ENCODE data around the gene PPP3CA.

PPP3CA gene

GRCh38 chr4:101347267-101347556, at the start of gene PPP3CA:
Gene PPP3CA, minus strand, starts transcription at chr4:101347526.
- DNase-seq, result no peak

DNA sequence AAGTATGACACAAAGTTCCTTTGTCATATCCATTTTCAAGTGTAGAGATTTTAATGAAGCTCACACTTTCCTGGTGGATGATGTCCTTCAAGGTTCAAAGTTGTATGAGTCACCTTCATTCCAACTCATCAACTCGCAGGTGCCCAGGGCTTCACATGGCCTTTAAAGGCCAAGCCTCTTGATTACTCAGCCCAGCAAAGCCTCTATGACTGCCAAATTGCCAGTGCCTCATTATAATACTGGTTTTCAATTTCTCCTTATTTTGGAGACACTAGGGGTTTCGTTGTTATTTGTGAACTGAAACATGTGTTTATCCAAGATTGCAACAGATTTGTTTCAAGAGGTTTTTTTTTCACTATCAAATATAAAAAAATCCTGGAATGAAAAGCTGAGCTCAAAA, 45.9 kb upstream of the PPP3CA start:
- no peak for DNase-seq

DNA sequence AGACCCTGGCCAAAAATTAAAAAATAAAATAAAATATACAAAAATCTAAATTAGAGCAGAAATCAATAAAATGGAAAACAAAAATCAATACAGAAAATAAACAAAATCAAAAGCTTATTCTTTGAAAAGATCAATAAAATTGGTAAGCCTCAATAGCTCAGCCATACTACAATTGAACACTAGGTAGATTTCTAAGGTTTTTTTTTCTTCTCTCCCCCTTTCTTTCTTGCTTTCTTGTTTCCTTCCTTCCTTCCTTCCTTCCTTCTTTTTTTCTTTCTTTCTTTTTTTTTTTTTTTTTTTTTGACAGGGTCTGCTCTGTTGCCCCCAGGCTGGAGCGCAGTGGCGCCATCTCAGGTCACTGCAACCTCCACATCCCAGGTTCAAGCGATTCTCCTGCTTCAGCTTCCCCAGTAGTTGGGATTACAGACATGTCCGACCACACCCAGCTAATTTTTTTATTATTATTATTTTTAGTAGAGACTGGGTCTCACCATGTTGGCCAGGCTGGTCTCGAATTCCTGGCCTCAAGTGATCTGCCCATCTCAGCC, 23.4 kb upstream of the PPP3CA start:
- no peak for DNase-seq

- DNase-seq, result no peak
These were observed 19.9 kb upstream of the PPP3CA start for GRCh38 chr4:101367201-101367600.

DNA sequence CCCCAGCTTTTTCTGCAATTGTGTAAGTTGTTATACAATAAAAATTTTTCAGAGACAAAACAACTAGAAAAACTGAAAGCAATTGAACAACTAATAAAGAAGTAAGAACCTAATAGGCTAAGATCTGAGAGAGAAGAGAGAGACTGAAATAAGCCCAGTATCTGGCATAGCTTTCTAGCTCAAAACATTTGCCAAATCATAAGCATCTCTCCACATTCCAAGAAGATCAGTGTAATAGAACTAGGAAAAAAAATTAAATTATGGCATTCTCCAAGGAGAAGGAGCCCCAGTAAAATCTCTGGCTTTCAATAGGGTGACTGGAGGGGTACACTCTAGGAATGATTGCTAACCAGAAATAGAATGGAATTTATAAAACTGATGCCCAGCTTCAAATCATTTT, 19.0 kb upstream of the PPP3CA start:
- no peak for DNase-seq

- DNase-seq, result no peak
These were observed 10.4 kb upstream of the PPP3CA start for GRCh38 chr4:101357751-101358150.

GRCh38 chr4:101356928-101357327, 9.6 kb upstream of the PPP3CA start:
- DNase-seq, result no peak

- DNase-seq, result no peak
These were observed 8.7 kb upstream of the PPP3CA start for GRCh38 chr4:101355767-101356702.

- DNase-seq, result no peak
These were observed 7.9 kb upstream of the PPP3CA start for GRCh38 chr4:101355246-101355645.

GRCh38 chr4:101349801-101350064, 2.4 kb upstream of the PPP3CA start:
- no peak for DNase-seq

DNA sequence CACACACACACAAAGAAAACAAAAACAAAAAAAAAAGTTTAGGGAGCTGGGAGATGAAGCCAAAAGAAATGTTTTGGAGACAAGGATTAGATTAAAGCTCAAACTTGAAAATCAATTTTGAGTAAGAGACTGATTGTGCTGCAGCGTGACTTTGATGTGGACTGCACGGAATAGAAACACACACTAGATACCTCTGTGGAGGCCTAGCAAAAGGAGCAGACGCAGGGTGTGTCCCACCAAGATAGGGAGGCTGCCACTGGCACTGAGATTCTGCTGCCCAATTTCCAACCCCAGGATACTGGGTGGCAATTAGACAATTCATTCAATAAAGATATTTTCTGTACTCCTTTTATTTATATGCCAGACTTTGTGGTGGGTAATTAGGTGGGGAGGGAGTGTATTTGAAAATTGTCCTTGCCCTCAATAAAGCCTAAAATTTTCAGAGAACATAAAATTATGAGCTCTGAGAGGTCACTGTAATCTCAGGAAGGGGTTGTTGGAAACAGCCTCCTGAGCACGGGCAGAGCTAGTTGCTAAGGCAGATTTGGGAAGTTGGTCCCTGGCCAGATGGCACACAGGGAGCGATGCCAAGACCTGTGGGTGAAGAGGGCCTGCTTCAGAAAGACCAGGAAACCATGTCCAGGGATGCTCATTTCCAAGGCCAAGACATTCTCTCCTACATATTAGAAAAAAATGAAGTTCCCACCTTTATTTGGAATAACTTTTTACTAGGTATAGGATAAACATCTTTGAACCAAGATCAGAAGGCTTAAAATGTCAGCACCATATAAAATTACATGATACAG, 1.9 kb upstream of the PPP3CA start:
- DNase-seq, result peak; percentile 46

- DNase-seq, result no peak
These were observed 1.1 kb upstream of the PPP3CA start for GRCh38 chr4:101348367-101348827.

GRCh38 chr4:101347557-101348366, 436 bp upstream of the PPP3CA start:
- DNase-seq, result peak; percentile 72

DNA sequence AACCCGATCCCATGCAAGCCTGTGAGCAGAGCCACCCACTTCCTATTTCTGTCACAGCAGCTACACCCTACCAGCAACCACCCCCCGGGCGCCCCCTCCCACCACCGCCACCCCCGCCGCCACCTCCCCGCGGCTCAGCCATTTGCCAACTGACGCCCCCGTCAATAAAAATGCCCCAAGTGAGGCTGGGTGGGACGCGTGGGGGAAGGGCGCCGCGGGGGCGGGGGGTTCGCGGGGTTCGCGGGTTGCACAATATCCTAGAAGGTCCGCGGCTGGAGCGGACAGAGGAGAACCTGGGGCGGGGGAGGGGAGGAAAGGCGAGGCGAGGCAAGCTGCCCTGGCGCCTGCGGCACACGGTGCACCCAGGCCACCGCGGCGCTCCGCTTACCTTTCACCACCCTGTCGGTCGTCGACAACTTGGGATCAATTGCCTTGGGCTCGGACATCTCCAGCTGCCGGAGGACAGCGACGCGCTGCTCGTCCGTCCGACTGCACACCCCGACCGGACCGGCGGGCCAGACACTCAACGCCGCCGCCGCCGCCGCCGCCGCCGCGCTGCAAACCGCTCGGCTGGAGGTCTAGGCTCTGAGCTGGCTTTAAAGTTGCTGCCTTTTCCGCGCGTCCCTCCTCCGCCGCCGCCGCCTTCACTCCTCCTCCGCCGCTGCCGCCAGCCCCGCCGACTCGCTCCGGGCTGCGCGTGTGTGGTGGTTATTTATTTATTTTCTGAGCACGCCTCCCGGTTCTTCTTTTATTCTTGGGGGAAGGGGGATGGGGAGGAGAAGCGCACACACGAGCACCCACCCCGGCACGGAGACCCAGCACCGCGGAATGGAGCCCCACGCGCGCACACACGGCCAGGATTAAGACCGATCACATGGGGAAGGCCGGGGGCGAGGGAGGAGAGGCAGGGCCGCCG, 717 bp downstream of the PPP3CA start:
- DNase-seq, result peak; percentile 19

DNA sequence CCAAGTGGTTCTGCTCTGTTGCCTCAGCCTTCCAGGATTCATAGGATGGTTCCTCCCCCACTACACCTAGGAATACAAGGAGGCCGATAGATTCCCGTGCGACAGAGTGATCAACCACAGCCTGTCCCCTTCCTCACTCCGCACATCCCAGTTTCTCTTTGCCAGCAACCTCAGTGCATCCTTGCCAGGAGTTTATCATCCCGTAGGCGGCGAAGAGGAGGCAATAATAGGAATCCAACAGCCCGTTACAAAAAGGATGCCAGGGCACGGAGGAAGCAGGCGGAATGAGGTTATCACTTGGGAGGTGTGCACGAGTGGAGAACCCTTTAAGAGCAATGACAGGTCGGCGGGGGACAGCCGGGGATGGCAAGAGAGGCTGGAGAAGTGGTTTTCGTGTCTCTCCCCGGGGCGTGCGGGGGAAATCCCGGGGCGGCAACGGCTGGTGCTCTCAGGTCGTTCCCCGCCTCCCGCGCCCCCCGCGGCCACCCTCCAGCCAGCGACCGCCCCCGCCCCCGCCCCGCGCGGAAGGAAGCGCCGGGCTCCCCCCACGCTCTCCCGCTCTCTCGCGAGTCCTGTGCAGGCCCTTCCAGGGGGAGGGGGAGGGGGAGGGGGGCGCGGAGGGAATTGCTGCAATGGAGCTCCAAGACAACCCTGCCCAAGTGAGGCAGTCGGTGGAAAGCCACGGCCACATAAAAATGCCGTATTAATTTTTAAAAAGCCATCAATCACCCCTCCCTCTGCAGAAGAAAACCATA, 1.6 kb downstream of the PPP3CA start:
- peak; percentile 48 for DNase-seq

GRCh38 chr4:101345271-101345595, 2.1 kb downstream of the PPP3CA start:
- DNase-seq, result no peak

DNA sequence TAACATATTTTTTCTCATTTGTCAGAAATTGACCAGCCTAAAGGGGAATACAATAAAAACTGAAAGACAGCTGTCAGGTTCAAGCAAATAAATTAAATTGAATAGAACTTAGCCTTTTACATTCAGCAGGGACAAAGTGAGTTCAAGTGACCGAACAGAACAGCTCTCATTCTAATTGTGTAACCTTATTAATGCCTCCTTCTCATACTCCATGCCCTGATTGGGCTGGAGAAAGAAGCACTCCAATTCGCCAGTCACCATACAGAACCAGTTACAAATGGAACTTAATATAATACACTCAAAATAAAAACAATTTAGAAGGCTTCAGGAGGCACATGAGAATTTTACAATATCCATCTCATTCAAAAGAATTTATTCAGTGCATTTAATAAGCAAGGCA, 8.0 kb downstream of the PPP3CA start:
- no peak for DNase-seq

- DNase-seq, result no peak
These were observed 9.6 kb downstream of the PPP3CA start for GRCh38 chr4:101337688-101338087.

- DNase-seq, result no peak
These were observed 12.3 kb downstream of the PPP3CA start for GRCh38 chr4:101334963-101335572.

DNA sequence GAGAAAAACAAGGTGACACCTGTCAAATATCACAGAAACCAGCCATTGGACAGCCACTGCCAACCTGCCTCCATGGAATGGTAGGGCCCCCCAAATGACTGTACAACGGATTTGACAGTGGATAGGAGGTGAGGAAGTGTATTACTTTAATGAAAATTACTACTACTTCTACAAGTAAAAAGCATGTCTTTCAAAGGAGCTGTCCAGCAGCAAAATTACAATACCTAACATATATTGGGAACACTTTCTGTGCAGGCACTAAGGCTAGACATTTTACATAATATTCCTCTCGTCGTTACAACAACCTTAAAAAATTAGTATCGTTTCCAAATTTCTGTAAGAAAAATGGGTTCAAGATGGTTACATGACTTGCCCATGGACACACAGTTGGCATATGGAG, 14.9 kb downstream of the PPP3CA start:
- no peak for DNase-seq

DNA sequence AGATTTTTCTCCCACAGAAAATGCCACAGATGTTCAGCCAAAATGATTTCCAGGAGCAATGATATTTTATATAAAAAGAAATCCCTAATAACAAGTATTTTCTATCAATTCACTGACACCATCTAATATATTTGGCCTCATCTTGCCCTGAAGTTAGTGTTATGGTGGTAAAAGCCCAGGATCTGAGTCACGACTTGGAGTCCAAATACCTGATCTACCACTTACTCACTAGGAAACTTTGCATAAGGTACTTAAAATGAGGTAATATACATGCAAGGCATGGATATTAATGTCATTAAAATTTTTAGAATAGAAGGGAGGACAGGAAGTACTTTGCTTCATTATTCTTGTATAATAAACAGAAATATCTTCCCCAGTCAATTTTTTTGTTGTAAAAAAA, 16.3 kb downstream of the PPP3CA start:
- DNase-seq, result no peak

All from NCI-H1694 (cell line).